ENCODE results near the gene HBE1. TPM values are rescaled to one million over a fixed set of nuclear protein-coding genes. Genes with fewer than 3 reads are reported as not detected.
"Not testable (repeated sequence)": the region's sequence is repeated elsewhere in the genome, so short reads cannot be mapped to it uniquely, and the experiment has no call there.

Gene HBE1
- polyA plus RNA-seq, 12 donors = 1.4 to 85.4 (median 19.9) TPM; not detected in 1

GRCh38 chr11:5254646-5255413 is 14.9 kb downstream of the HBE1 start, which contains the start of gene HBG2:
Gene HBG2 (minus strand): TSS chr11:5254781. CDS start chr11:5254728, 53 bp downstream.
- DNase-seq = not testable (repeated sequence)

- not testable (repeated sequence) for DNase-seq
Measured at GRCh38 chr11:5254023-5254422, 15.7 kb downstream of the HBE1 start.

- DNase-seq = not testable (repeated sequence)
Measured at GRCh38 chr11:5253440-5253839, 16.3 kb downstream of the HBE1 start.

GRCh38 chr11:5252919-5253265 is 16.9 kb downstream of the HBE1 start:
- no peak for DNase-seq

GRCh38 chr11:5252192-5252918 is 17.4 kb downstream of the HBE1 start:
- DNase-seq = no peak

GRCh38 chr11:5251746-5252145 is 18.0 kb downstream of the HBE1 start:
- no peak for DNase-seq

GRCh38 chr11:5250543-5251204 is 19.1 kb downstream of the HBE1 start:
- no peak for DNase-seq

- DNase-seq = not testable (repeated sequence)
Measured at GRCh38 chr11:5249807-5250396, 19.8 kb downstream of the HBE1 start, which contains the start of gene HBG1. Gene HBG1 (minus strand): TSS chr11:5249857. CDS start chr11:5249804, 53 bp downstream.

GRCh38 chr11:5248498-5248897 is 21.2 kb downstream of the HBE1 start:
- not testable (repeated sequence) for DNase-seq

GRCh38 chr11:5247472-5248192 is 22.1 kb downstream of the HBE1 start:
- DNase-seq = no peak

GRCh38 chr11:5246772-5247471 is 22.8 kb downstream of the HBE1 start:
- no peak for DNase-seq

GRCh38 chr11:5245155-5245554 is 24.6 kb downstream of the HBE1 start:
- no peak for DNase-seq

GRCh38 chr11:5243816-5244180 is 25.9 kb downstream of the HBE1 start:
- DNase-seq = no peak

- DNase-seq = no peak
Measured at GRCh38 chr11:5242933-5243815, 26.6 kb downstream of the HBE1 start.

GRCh38 chr11:5242208-5242607 is 27.5 kb downstream of the HBE1 start:
- DNase-seq = no peak

GRCh38 chr11:5241458-5241857 is 28.3 kb downstream of the HBE1 start:
- DNase-seq = no peak

GRCh38 chr11:5240458-5240857 is 29.3 kb downstream of the HBE1 start:
- no peak for DNase-seq

- no peak for DNase-seq
Measured at GRCh38 chr11:5240056-5240455, 29.7 kb downstream of the HBE1 start.

GRCh38 chr11:5239046-5239445 is 30.7 kb downstream of the HBE1 start:
- no peak for DNase-seq

- DNase-seq = no peak
Measured at GRCh38 chr11:5238486-5238885, 31.3 kb downstream of the HBE1 start.

Data from muscle of arm (tissue), 12 donors.